ENCODE data around the gene HMCES. TPM values are rescaled to one million over a fixed set of nuclear protein-coding genes. Genes with fewer than 3 reads are reported as not detected.

HMCES gene
- total RNA-seq, 6 experiments from 2014 or later = 17.4 to 36.9 (median 20.1) TPM

DNA sequence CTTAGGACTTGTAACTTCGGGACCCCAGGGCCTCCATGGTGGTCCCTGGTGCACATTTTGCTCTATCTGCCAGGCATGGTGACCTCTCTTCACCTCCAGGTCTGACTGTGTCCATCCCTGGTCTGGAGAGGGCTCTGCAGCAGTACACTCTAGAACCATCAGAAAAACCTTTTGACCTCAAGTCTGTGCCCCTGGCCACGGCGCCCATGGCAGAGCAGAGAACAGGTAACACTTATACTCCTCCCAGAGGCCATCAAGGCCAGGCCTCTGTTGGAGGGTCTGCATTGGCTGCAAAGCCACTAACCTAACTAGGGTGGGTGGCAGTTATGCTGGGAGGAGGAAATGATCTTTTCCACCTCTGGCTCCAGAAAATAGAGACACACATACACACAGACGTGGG is 10.3 kb upstream of the HMCES start:
- H3K27ac ChIP-seq = no peak overlapping the region
- H3K4me1 ChIP-seq = no peaks in the 10 kb centered on the region
- no peak for ATAC-seq
- H3K9me3 ChIP-seq = no peaks in the 10 kb centered on the region
- H3K36me3 ChIP-seq = peaks cover 30 to 99% (median 64%) of the 10 kb centered on the region in 4 donors
- TF ChIP-seq, protein P1, sequence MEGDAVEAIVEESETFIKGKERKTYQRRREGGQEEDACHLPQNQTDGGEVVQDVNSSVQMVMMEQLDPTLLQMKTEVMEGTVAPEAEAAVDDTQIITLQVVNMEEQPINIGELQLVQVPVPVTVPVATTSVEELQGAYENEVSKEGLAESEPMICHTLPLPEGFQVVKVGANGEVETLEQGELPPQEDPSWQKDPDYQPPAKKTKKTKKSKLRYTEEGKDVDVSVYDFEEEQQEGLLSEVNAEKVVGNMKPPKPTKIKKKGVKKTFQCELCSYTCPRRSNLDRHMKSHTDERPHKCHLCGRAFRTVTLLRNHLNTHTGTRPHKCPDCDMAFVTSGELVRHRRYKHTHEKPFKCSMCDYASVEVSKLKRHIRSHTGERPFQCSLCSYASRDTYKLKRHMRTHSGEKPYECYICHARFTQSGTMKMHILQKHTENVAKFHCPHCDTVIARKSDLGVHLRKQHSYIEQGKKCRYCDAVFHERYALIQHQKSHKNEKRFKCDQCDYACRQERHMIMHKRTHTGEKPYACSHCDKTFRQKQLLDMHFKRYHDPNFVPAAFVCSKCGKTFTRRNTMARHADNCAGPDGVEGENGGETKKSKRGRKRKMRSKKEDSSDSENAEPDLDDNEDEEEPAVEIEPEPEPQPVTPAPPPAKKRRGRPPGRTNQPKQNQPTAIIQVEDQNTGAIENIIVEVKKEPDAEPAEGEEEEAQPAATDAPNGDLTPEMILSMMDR (IDR thresholded peaks at IDR 0.05) = no peak
- TF ChIP-seq POLR2A (IDR thresholded peaks at IDR 0.05) = no peak
- WGBS (ENCODE audit: insufficient coverage, low coverage, low lambda C conversion rate, missing lambda C conversion rate) = 100% methylated on average over 3 of the region's 4 CpGs
- peak in 1 of 3 donors; percentile 20 for DNase-seq
- no peak overlapping the region for H3K4me3 ChIP-seq
- H3K27me3 ChIP-seq = no peaks in the 10 kb centered on the region
- intact Hi-C loops (cut with DNase I) = no loop called here

DNA sequence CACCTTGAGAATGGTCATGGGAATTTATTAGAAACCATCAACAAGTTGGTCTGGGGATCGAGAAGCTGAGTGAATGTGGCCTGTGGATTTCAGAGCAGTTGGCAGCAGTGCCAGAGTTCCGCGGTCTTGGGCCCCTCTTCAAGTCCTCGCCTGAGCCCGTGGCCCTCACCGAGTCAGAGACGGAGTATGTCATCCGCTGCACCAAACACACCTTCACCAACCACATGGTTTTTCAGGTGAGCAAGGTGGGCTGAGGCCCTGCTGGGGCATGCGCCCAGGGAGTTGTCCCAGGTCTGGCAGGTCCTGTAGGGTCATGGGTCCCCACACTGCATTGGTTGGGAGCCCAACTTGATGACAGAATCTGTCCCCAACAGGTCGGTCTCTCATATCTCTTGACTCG is 7.0 kb upstream of the HMCES start:
- peaks cover 29 to 98% (median 67%) of the 10 kb centered on the region in 4 donors for H3K36me3 ChIP-seq
- H3K4me3 ChIP-seq = no peak overlapping the region
- no peaks in the 10 kb centered on the region for H3K9me3 ChIP-seq
- H3K4me1 ChIP-seq = no peaks in the 10 kb centered on the region
- 98% methylated on average over 5 of the region's 11 CpGs for WGBS (ENCODE audit: insufficient coverage, low coverage, low lambda C conversion rate, missing lambda C conversion rate)
- no peak overlapping the region for H3K27ac ChIP-seq
- intact Hi-C loops (cut with DNase I) = no loop called here
- H3K27me3 ChIP-seq = no peaks in the 10 kb centered on the region
- ATAC-seq (no peak), DNase-seq (peak in 1 of 3 donors; percentile 38)
- no peak for TF ChIP-seq POLR2A (IDR thresholded peaks at IDR 0.05)
- TF ChIP-seq, protein P1 (IDR thresholded peaks at IDR 0.05) = no peak

DNA sequence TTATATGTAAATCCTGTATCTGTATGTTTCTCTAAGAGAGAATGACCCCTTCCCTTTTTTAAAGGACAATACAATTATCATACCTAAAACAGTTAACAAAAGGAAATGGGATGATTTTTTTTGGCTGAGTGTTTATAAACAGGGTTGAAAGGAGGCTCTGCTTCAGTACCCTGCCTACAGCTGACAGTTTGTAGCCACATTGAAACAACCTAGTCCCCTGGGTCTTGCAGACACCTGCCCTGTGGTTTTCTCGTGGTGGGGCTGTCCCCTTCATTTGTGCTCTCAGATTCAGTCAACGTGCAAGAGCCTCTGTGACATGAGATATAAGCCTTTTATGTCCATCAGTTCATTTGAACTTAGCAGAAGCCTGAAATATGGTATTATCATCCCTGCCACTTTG is 2.3 kb upstream of the HMCES start:
- Histone ChIP-seq H3K36me3 (peaks cover 0 to 61% (median 31%) of the 10 kb centered on the region in 4 donors), H3K27me3 (no peaks in the 10 kb centered on the region), H3K4me3 (no peak overlapping the region), H3K4me1 (peaks cover 0 to 21% (median 8%) of the 10 kb centered on the region in 4 donors), H3K27ac (no peak overlapping the region), H3K9me3 (no peaks in the 10 kb centered on the region)
- ATAC-seq (no peak), DNase-seq (no peak)
- 80% methylated on average over 2 of the region's 2 CpGs for WGBS (ENCODE audit: insufficient coverage, low coverage, low lambda C conversion rate, missing lambda C conversion rate)
- TF ChIP-seq, protein P1 (IDR thresholded peaks at IDR 0.05) = no peak
- TF ChIP-seq POLR2A (IDR thresholded peaks at IDR 0.05) = no peak
- intact Hi-C loops (cut with DNase I) = no loop called here

DNA sequence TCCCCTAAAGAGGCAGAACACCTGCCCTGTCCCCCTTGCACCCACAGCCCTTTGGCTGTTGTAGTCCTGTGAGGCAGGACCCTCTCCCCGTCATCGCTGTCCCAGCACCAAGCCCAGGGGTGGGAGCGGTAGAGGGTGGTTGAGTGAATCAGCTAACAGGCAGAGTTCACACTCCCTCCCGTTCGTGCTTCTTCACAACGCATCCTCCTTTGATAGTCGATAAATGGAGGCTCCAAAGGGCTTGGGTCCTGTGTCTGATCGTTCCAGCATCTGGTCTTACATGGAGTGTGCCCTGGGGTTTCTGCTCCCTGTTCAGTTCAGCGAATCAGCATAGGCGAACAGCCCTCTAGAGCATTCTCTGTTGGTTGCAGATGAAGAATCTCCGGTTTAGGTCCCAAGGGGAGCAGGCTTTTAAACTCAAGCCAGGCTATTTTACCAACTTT is 820 bp upstream of the HMCES start:
- Histone ChIP-seq H3K27ac (peak overlapping the region; percentile 97), H3K9me3 (no peaks in the 10 kb centered on the region), H3K36me3 (peaks cover 0 to 47% (median 25%) of the 10 kb centered on the region in 4 donors), H3K27me3 (no peaks in the 10 kb centered on the region), H3K4me3 (peak overlapping the region in 2 of 3 donors; percentile 81 to 85), H3K4me1 (peaks cover 0 to 29% (median 13%) of the 10 kb centered on the region in 4 donors)
- intact Hi-C loops (cut with DNase I) = no loop called here
- ATAC-seq = no peak
- no peak for TF ChIP-seq POLR2A (IDR thresholded peaks at IDR 0.05)
- TF ChIP-seq, protein P1 (IDR thresholded peaks at IDR 0.05) = no peak
- DNase-seq = no peak
- WGBS (ENCODE audit: insufficient coverage, low coverage, low lambda C conversion rate, missing lambda C conversion rate) = 73% methylated on average over 6 of the region's 11 CpGs

All from right lobe of liver (tissue), 6 donors.